Measurements from ENCODE around the gene KCNIP4.
A peak's percentile ranks its signal among the peaks of the same experiment; 100 is the strongest.

The KCNIP4 gene

DNA sequence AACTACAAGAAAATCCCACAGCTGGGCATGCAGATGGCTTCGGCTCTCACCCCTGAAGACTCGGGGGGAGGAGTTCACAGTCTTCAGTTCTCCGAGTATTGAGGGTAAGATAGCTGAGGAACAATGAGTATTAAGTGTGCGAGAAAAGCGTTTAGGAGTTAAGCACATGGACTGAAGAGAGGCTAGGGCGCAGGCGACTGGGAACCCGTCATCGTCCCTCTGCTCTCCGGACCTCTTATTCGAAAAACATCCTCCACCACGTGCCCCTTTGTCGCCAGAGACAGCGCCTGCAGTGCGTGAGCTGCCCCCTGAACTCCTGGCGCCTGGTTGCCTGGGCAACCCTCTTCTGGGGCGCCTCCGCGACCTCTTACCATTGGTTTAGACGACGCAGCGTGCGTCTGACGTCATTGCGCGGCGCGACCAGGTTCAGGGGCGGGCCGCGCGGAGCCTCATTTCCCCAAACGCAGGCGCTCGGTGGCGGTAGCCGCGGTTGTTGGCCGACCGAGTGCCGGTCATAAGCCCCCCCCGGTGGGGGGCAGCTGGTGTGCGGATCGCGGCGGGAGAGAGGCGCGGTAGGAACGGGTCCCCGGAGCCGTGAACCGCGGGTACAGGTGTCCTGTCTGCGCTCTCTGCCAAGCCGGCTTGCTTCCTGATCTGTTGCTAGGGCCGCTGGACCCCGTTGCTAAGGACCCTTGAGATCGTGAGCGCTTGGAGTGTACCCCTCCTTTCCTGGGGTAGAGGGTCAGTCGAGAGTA lies 1248.4 kb downstream of the KCNIP4 start, which contains the start of gene PACRGL:
Gene PACRGL (plus strand): TSS at position 452 of the 755 bp plus-strand sequence. CDS start 4,024 bp downstream, outside the sequence.
- peak; percentile 85 to 90 (median 88) for DNase-seq

- DNase-seq, result no peak
Measured at GRCh38 chr4:20698820-20699219, 1249.8 kb downstream of the KCNIP4 start.

DNA sequence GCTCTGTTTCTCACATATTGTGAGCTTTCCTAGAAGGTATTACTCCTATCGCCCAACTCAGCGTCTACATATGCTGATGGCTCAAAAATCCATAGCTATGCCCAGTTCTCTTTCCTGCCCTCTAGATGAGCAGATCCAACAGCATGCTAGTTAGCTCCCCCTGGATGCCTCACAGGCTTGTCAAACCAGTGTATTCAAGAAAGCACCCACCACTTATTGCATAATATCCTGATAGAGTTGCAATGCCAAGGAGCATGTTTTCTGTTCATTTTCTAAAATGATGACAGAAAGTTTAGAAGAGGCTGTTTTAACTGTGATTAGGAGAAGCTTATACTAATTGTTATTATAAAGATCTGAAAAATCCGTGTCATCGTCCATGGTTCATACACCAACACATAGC lies 1250.2 kb downstream of the KCNIP4 start:
- DNase-seq, result no peak

GRCh38 chr4:20696815-20697214 lies 1251.8 kb downstream of the KCNIP4 start:
- no peak for DNase-seq

GRCh38 chr4:20687864-20688263 lies 1260.7 kb downstream of the KCNIP4 start:
- DNase-seq, result no peak

- no peak for DNase-seq
Measured at GRCh38 chr4:20684852-20685763, 1263.5 kb downstream of the KCNIP4 start.

DNA sequence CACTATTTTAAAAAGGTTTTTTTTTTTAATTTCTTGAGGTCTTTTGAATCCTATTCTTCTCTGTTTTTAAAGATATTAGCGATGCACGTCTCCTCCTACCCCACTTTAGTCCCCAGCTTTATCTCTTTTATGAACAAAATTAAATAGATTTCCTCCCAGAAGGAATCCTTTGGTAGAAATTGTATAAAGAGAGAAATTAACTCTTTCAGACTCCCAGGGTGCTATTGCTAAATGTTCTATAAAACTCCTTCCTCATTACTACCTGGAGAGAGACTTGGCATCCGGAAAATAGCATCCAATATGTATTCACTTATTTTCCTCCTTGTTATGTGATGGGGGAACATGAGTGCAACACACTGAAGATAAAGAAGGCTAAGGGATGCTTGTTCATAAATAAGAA lies 1264.8 kb downstream of the KCNIP4 start:
- DNase-seq, result no peak

DNA sequence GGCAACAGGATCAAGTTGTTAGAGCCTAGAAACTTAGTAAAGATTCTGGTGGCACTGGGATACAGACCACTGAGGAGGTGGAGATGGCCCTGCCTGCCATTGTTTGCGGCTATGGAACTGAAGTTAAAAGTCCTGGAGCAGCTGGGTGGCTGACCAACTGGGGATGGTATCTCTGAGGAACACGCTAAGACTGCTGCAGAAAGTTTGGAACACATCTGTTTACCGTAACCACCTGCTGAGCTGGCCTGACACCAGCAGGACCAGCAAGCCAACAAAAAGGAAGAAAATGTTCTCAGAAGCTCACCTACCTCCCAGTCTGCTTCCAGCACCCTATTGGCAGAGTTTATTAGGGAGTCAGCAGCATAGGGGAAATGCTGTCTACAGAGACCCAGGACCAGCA lies 1265.7 kb downstream of the KCNIP4 start:
- no peak for DNase-seq

DNA sequence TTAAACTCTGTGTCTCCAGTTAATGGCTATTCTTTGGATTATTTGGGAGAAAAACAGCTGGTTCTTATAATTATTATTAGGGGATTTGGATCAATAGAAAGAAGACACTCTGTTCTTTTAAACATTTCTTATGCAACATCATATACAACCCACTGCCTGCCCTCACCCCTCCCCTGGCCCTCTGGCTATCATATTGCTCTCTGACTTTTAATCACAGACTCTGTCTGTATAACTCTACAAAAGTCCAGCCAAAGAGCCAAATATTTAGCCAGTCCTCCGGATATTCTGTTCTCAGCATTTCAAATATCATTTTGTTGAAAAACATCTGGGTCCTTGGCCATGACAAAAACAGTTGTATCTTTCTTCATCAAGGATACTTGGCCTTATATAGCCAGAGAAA lies 1267.3 kb downstream of the KCNIP4 start:
- no peak for DNase-seq

DNA sequence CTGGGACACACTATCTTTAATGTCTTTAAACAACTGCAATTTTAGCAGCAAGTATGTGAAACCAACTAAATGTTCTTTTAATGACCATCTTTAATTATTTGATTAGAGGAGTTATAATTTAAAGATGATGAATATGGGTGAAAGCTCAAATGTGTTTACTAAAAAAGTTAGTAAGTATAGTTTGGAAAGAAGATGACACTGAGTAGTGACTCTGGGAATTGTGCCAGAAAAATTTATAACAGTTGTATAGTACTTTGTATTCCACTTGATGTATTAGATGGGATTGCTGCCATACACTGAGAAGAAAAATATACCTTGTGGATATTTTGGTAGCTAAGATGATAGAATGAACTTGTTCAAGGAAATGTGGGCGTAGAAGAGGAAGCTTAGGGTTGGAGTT lies 1267.8 kb downstream of the KCNIP4 start:
- DNase-seq, result no peak

DNA sequence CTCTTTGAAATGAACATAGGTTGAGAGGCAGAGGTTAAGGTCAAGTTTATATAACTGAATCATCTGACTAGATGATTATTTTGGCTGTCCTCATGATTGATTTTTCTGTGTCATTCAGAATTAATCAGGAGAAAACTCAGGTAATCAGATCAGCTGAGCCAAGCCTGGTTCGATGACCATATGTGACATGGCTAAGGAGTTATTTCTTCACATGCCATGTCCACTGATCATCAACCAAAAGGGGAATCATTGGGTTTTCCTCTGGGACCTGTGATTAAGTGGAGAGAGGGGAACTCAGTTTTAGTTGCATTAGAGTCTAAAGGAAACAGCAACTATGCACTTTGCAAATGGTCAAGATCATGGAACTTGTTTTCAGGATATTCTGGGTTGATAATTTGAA lies 1268.6 kb downstream of the KCNIP4 start:
- DNase-seq, result no peak

All from activated CD4-positive, CD25-positive, alpha-beta regulatory T cell (primary cell).